HG03469 (cell line): ENCODE measurements around the gene NEDD9.

Source experiments
- ATAC-seq: cut with Tn5 transposase; IDR thresholded peaks from one replicate; pipeline ENCODE4 v1.9.1; 2021; ENCODE audit warnings: mild to moderate bottlenecking, moderate library complexity, moderate number of reproducible peaks; ENCODE audit not compliant: unreplicated experiment

NEDD9 gene

GRCh38 chr6:11204005-11204399 is 28.5 kb downstream of the NEDD9 start:
- ATAC-seq, result no peak

DNA sequence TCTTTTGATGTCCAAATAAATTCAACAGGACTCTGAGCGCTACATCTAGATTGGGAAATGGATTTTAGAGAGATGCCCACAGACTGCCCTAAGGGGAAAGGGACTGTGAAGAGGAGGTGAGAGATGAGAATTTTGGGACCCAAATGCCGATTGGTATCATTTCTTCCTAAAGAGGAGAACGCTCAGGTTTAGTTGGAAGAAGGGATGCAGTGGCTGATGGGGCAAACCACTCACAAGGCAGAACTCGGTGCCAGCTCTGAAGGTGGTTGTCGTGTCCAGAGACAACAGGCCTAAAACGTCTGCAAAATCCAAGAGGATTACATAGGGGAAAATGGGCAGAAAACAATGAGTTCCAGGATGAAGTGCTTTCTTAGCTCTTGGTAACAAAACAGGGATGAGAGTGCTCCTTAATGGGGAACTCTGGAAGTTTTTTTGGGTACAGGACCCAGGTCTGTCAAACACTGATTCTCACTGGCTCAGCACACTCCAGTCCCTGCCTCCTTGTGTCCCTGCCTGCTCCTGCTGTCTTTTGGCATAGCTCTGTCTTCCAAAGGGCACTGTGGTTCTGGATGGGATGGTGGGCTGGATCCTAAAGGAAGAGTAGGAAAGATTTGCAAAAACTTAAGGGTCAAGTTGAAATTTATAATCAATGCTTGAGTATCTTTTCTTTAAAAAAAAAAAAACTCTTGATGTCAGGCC is 29.0 kb downstream of the NEDD9 start:
- no peak for ATAC-seq

DNA sequence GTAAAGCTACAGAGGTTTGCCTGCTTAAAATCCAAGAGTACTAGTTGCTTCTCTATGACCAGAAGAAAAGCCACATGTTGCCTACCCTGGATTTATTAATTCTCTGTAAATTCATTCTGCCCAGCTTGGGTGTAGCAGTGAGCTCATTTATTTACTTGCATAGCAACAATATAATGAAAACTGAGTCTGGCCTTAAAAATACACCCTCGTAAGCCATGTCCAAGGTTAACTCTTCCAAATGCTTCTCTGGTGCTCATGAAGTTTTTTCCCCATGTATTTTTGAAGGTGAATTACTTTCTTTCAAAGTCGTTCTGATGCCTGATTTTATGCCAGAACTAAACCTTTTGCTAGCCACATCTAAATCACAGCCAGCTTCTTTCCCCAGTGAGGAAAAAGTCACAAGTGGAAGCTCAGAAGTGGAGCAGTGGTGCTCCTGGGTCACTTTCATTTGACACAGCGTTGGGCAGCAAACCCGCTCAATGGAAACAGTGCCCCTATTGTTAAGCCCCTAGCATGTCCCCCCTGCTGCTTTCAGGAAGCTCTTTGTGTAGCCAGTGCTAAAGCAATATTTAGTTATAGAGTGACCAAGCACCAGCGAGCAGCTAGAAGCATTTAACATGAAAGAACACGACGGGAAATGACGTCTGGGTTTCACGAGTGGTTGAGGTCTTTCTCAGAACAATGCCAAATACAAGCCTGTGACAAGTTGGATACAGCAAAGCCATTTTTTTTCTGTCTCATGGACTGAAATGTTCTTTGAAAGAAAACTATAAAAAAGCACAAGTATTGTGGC is 29.8 kb downstream of the NEDD9 start:
- no peak for ATAC-seq

DNA sequence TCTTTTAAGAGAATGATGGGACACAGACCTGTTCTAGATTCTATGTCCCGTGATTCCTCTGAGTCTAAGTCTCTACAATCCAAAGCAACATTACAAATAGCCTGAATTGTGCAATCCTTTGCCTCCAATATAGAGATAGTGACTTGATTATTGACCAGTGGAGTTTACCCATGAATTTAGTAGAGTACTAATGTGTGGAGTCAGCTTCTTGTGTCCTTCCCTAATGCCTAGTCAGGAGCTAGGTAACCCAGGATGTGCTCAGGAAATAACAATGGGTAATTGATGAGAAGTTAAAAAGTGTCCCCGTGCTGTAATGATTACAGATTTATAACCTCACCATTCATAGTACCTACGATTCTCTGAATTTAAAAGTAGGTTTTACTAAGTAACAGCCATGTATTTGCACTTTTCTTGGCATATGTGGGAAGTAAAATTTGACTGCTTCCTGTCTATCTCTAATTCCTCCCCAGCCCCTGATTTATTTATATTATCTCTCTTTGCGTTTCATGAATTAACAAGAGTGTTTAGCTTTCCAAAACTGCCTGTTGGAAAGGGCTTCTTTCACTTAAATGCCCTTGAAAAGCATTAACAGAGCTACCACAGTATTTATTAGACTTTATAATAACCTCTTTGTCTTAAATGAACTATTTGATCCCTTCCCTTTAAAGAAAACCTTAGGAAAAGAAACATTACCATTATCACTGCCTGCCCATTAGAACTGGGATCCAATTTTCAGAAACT is 30.5 kb downstream of the NEDD9 start:
- no peak for ATAC-seq

- no peak for ATAC-seq
These were observed 31.5 kb downstream of the NEDD9 start for GRCh38 chr6:11201015-11201414.

- ATAC-seq, result no peak
These were observed 32.1 kb downstream of the NEDD9 start for GRCh38 chr6:11200356-11200755.

DNA sequence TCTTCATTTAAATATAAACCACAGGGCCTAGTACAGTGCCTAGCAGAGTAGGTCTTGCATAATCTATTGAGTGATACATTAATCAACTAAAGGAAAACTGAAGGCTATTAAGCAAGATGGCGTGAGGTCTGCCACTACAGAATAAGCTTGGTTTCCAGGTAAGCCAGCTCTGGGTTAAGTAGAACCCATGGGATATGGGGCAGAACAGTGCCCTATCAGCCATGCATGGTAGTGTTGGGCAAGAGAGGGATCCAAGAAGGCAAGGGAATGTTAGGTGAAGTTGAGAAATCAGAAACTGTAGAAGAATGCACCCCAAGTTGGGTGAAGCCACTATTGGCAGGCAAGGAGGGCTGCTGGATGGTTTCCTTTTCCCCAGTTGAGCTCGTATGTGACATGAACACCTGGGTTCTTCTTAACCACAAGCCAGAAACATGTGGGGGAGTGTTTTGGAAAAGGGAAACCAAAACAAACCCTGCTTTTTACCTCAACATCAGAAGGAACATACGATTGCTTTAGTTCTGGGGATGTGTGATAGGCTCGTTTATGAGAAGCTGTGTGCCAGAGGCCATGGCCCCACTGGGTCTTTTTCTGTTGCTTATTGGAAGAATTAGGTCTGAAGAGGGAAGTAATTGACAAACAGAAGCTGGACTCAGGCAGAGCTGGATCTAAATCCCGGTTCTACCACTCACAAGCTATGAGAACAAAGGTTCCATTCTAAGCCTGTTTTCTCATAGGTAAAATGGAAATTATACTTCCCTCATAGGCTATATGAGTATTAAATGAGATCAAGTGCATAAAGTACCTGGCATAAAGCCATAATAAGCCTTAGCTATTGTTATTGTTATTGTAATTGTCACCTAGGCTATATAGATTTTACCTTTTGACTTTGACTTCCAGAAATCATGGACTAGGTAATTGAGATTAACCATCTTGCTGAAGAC is 33.5 kb downstream of the NEDD9 start:
- ATAC-seq, result no peak

DNA sequence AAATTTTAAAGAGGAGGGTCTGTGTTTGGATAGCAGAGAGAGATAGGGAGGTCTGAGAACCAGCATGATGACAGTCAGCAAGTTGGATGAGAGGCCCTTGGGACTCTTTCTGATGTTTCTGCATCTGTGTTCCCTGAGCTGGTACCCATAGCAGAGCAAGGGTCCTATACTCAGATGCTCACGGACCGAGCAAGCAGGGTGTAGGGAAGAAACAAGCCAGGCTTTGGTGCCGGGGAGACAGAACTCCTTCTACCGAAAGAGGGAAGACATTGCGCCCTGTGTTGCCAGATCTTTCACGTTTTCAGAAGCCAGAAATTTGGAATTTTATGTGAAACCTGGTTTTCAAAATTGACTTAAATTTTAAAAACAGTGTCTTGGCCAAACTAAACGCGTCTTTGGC is 34.6 kb downstream of the NEDD9 start:
- no peak for ATAC-seq

- no peak for ATAC-seq
These were observed 35.3 kb downstream of the NEDD9 start for GRCh38 chr6:11197175-11197536.

GRCh38 chr6:11196511-11197174 is 35.8 kb downstream of the NEDD9 start:
- ATAC-seq, result no peak

- no peak for ATAC-seq
These were observed 37.9 kb downstream of the NEDD9 start for GRCh38 chr6:11194356-11195218.

DNA sequence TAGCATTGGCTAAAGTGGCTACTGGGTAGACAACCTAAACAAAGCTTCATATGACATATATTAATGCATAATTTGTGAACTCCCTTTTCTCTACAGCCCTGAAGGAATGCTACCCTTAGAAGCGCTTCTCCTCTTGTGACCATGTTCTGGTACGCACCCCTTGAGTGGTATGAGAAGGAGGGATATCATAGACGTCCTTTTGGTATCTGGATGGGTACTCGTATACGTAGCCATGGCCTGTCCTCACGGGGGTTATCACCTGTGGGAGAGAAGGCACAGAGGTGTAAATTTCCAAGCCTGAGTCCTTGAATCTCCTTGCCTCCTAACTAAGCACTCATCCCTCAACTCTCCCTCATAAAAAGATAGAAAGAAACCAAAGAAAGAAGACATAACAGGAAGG is 39.0 kb downstream of the NEDD9 start:
- no peak for ATAC-seq

- ATAC-seq, result no peak
These were observed 40.3 kb downstream of the NEDD9 start for GRCh38 chr6:11192167-11192566.

- ATAC-seq, result no peak
These were observed 41.7 kb downstream of the NEDD9 start for GRCh38 chr6:11190625-11191245.

DNA sequence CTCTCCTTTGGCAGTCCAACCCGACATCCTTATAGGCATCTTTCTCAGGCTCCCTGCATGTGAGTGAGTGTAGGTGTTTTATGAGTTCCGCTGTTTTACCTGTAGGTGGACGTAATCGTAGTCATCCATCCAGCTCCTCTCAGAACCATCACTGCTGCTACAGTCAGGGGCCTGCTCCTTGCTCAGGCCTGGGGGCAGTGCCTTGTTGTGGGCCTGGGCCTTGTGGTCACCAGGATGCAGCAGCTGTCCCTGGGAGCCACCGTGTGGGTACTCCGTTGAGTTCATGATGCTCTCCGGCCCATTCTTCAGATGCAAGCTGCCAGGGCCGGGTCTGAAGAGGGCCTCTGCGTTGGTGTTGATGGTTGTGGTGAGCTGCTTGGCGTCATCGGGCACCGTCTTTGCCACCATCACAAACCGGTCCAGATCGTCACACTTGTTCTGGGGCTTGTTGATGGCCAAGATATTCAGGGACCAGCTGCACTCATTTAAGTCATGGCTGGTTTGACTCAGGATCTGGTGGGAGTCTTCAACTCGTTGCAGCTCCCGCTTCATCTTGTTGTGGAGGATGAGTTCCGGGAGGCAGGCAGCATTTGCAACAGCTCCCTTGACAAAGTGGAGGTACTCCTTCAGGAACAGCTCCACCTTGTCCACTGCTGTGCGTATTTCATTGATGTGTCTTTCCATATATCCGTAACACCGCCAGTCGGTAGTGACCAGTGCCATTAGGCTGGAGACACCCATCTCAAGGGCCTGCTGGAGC is 42.4 kb downstream of the NEDD9 start:
- no peak for ATAC-seq

DNA sequence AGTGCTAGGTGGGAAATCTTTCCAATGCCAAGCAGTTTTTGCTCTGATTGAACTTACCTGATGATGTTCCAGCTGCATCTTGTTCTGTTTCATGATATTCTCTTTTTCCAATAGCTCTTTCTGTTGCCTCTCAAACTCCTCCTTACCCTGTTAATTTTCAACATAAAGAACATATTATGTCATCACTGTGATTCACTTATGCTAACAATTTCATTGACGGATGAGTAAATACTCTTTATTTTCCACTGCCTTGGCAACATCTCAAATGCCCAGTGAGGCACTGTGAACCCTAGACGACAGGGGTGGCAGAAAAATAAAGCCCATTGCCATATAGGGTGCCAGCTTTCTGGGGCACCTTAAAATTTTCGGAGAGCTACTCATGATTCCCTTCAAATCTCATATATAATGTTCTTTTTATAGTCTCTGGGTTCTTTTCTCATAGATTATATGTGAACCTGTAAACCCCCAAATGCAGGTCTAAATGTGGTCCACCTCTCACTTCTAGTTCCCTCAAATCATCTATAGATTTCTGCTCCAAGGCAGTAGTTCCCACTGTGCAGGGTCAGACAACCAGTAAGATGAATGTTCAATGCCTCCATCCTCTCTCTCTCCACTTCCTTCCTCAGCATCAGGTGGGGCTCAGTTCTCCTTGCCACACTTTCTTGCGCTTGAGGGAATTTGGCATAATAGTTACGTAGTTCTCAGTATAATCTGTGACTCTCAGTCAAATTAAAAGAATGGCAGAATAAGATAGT is 44.1 kb downstream of the NEDD9 start:
- ATAC-seq, result no peak

DNA sequence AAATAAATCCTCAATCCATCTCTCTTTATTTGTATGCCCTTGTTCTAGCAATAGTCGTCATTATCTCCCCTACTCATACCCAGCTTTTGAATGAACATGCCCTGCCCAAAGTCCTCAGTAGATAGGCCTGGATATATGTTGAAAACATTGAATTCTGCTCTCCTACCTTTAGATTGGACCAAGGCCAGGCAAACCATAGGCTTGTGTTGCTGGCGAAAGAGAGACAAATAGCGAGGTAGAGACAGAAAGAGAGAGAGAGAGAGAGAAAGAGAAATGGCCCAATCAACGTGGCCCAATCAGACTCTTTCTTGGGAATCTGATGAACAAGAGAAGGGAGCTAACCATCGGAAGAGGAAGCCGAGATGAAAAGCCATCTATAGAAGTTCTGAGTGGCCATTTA is 45.2 kb downstream of the NEDD9 start:
- no peak for ATAC-seq
